ENCODE measurements around the gene ARFIP2. TPM values are rescaled to one million over a fixed set of nuclear protein-coding genes. Genes with fewer than 3 reads are reported as not detected.

Gene ARFIP2
- total RNA-seq, 1 experiment from 2014 or later = 49.5 TPM

- H3F3A ChIP-seq (ENCODE audit: insufficient read depth, low read depth) = no peaks in the 10 kb centered on the region
- no peaks in the 10 kb centered on the region for H3K79me2 ChIP-seq (ENCODE audit: low read depth)
- 0 out of 2 replicates have a peak, but pooled peaks cover 3% of the 10 kb centered on the region for H3K4me1 ChIP-seq (replicated peaks; ENCODE audit: insufficient read depth)
- no peaks in the 10 kb centered on the region for H3K9me3 ChIP-seq (ENCODE audit: insufficient read depth, low read depth)
- TF ChIP-seq CTCF (conservative IDR thresholded peaks at IDR 0.05) (no peak), EZH2 (IDR thresholded peaks at IDR 0.05; ENCODE audit: low read depth) (no peak)
- ChIA-PET POLR2A (ENCODE audit: unreplicated experiment) (no interaction called here), CTCF (no interaction called here)
- BruUV-seq (replicated peaks) = no TSS peak
- intact Hi-C loops (cut with micrococcal nuclease; ENCODE audit: unreplicated experiment) = no loop called here
- no peaks in the 10 kb centered on the region for H3K36me3 ChIP-seq (ENCODE audit: low read depth)
- no peaks in the 10 kb centered on the region for H3K9me2 ChIP-seq (ENCODE audit: insufficient read depth)
- H3K27ac ChIP-seq = no peak overlapping the region
- 0 out of 2 replicates have a peak, but pooled peaks cover under 1% of the 10 kb centered on the region for H3K27me3 ChIP-seq (ENCODE audit: insufficient read depth, low read depth)
- DNase-seq = no peak
- H3K4me2 ChIP-seq = no peak overlapping the region
- no peak overlapping the region for H2AFZ ChIP-seq
- no peak overlapping the region for H3K4me3 ChIP-seq
- no peaks in the 10 kb centered on the region for H4K20me1 ChIP-seq (ENCODE audit: insufficient read depth)
Observed at GRCh38 chr11:6427516-6427915, 53.6 kb downstream of the ARFIP2 start.

Other genes starting within 250 kb of the ARFIP2 start
- 21.5 and 22.7 TPM in 2 replicates for gene FHIP1B, start 246.7 kb downstream of the ARFIP2 start, total RNA-seq (2021)
- gene CNGA4, start 242.2 kb downstream of the ARFIP2 start, total RNA-seq (2021) = 0.20 TPM in 1 of 2 replicates, not detected in the other
- gene CCKBR, start 221.5 kb downstream of the ARFIP2 start, total RNA-seq (2021) = not detected in 2 replicates
- gene CAVIN3, start 160.8 kb downstream of the ARFIP2 start, total RNA-seq (2021) = 25.7 and 26.0 TPM in 2 replicates
- 7.2 and 9.2 TPM in 2 replicates for gene SMPD1, start 90.9 kb downstream of the ARFIP2 start, total RNA-seq (2021)
- gene APBB1, start 62.2 kb downstream of the ARFIP2 start, total RNA-seq (2021) = 0.90 and 1.4 TPM in 2 replicates
- 0.68 TPM in 1 of 2 replicates, not detected in the other for gene HPX, start 40.3 kb downstream of the ARFIP2 start, total RNA-seq (2021)
- 7.1 and 9.0 TPM in 2 replicates for gene TRIM3, start 7.4 kb downstream of the ARFIP2 start, total RNA-seq (2021)
- 18.5 and 22.3 TPM in 2 replicates for gene TIMM10B, start 170 bp upstream of the ARFIP2 start, total RNA-seq (2021)
- 13.9 and 14.0 TPM in 2 replicates for gene DNHD1, start 15.9 kb upstream of the ARFIP2 start, total RNA-seq (2021)
- 10.0 and 10.1 TPM in 2 replicates for gene RRP8, start 122.3 kb upstream of the ARFIP2 start, total RNA-seq (2021)
- gene ILK, start 122.4 kb upstream of the ARFIP2 start, total RNA-seq (2021) = 65.3 and 69.7 TPM in 2 replicates
- gene TAF10, start 130.9 kb upstream of the ARFIP2 start, total RNA-seq (2021) = 51.5 and 61.2 TPM in 2 replicates
- gene TPP1, start 138.1 kb upstream of the ARFIP2 start, total RNA-seq (2021) = 31.4 and 46.7 TPM in 2 replicates
- 0.20 and 0.22 TPM in 2 replicates for gene DCHS1, start 174.5 kb upstream of the ARFIP2 start, total RNA-seq (2021)
- 35.5 and 42.4 TPM in 2 replicates for gene MRPL17, start 202.0 kb upstream of the ARFIP2 start, total RNA-seq (2021)

All from PC-9 (cell line).